Measurements from ENCODE around the gene GLUL.
"Not testable (repeated sequence)": the region's sequence is repeated elsewhere in the genome, so short reads cannot be mapped to it uniquely, and the experiment has no call there.

The GLUL gene

DNA sequence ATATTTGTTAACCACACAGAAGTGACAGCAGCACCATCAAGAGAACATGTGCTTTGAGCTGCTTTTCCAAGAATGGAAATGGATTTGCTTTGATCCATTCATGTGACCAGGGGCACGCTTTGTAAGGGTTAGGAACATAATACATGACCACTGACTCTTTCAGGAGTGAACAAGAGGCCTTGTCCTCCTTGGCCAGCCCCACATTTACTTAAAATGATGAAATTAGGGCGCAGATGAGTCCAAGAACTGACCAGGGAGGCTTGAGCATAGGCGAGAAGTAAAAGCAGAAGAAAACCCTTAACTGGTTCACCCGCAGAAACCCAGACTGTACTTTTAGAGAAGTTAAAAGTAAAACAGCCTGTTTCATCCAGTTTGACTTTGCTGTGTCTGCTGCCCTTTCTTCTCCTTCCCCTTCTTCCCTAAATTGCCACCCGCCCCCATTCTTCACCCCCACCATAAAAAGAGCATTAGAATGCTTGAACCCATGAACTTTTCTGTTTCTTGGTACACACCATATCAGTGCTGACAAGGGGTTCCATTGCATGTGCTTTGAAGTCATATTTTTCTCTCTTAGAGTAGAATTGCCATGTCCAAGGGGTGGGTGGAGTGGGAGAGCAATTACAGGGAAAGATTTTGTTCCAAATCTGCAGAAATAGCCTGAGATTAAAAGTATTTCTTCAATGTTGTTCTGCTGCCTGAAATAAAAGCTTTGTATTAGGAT is 2.6 kb upstream of the GLUL start:
- DNase-seq = no peak

DNA sequence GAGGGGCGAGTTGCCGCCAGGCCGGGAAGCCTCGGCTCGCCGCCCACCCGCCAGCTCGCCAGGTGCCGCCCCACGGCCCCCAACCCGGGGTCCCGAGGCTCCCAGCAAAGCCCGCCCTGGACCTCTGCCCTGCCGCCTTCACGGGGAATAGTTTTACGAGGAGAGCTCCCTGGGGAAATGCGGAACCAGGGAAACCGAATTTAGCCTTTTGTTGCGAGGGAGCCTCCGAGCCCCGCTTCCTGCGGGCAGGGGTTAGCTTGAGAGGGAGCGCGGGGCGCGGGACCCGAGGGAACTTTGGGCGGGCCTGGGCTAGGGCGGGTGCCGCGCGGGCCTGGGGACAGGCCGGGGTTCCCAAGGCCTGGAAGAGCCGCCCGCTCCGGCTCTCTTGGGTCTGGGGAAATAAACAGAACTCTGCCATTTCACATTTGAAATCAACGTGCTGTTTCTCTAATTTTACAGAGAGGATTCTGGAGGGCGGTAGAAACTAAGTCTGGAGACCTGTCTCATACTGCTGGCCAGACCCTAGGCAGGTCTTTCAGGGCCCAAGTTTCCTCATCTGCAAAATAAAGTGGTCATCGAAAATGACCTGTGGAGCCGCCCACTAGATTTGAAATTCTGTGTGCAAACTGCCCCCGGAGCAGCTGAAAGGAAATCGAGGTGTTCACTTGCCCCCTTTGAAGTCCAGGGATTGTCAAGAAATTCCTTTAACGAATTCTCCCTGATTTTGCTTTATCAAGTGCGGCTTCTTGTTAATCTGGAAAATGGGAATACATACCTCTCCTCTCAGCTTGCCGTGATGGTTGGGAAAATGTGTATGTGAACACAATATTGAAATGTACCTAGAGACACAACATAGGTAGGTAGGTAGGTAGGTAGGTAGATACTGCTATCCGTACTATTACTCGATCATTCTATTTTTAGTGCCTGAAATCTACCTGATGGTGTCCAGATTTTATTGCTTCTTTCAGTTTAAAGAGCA is 749 bp upstream of the GLUL start:
- no peak for DNase-seq

DNA sequence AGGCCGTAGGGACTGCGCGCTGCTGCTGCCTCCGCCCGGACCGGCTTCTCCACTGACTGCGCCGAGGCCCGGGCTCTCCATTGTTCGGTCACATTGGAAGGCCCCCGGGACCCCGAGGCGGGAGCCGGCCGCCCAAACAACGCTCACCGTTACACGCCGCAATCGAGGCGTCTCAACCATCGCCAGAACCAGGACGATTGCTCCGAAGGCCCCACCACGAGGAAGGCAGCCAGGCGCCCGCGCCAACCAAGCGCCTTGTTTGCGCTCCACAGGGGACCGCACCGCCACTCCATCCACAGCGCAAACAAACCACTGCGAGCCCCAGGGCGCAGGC is 595 bp downstream of the GLUL start:
- peak in 1 of 2 experiments; percentile 25 for DNase-seq

DNA sequence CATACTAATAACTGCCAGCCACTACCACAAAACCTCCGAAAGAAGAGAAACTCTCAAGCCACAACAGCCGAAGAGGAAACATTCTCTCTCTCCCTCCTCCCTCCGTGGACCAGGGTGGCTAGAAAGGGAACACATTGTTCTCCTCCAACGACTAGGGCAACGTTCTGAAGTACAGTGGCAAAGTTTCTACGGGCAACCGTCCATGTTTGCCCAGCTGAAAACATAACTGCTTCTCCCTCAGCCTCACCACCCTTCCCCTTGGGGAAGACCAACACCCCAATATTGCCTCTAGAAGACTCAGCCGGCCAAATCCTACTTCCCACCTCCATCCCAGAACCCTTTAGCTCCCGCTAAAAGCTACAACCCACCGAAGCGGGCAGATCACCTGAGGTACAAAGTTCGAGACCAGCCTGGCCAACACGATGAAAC is 2.0 kb downstream of the GLUL start:
- DNase-seq = no peak

DNA sequence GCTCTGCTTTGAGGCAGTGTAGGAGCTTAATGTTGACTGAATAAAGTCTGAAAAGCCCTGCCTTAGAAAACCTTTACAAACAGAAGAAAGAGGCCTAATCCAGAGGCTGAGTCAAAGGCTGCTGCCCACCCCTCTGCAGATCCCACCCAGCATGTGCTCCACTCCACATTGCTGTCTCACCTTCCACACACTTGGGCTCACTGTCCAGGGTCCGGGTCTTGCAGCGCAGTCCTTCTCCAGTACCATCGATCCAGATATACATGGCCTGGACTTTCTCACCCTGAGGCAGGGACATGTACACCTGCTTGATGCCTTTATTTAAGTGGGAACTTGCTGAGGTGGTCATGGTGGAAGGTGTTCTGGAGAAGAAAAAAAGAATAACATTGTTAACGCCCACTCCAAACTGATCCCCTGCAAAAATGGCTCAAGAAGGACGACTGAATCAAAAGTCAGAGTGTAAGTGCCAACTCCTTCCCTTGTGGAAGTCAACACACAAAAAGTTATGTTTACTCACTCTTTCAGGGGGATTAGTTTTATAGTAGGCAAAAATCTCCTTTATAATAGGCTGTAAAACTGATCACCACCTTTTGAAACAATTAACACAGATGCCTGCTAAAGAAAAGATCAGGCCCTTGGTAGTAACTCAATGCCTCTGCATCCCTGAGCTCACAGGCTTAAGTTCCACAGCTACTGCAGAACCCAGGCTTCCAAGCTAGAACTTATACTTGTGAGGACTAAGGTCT is 3.0 kb downstream of the GLUL start:
- no peak for DNase-seq

DNA sequence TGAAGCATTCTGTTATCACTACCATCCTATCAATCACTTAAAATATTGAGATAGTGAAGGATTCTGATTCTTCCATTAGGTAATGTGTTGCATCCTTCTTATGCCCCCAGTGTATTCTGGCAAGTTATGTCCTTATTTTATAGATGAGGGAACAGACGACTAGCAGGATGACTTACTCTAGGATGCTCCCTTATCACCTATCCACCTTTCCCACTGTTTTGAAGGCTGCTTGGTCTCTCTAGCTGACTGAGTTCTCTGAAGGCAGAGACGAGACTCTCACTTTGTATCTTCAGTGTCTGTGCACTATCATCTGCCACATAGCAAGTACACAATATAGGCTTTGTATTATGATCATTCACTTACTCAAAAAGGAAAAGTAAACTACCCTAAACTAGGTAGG is 4.0 kb downstream of the GLUL start:
- no peak for DNase-seq

DNA sequence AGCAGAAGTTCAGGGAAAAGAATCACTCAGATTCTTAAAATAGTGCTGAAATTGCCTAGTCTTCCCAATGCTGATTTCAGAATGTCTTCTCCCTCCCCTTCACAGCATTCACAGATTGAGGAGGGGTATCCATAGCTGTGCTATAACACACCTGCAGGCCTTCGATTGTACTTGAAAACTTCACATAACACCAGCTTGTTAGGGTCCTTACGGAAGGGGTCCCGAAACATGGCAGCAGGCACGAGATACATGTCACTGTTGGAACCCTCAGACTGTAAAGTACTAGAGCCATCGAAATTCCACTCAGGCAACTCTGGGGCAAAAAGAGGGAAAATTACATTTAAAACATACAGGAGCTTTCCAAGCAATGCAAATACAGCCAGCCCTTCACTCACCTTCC is 4.6 kb downstream of the GLUL start:
- no peak for DNase-seq

DNA sequence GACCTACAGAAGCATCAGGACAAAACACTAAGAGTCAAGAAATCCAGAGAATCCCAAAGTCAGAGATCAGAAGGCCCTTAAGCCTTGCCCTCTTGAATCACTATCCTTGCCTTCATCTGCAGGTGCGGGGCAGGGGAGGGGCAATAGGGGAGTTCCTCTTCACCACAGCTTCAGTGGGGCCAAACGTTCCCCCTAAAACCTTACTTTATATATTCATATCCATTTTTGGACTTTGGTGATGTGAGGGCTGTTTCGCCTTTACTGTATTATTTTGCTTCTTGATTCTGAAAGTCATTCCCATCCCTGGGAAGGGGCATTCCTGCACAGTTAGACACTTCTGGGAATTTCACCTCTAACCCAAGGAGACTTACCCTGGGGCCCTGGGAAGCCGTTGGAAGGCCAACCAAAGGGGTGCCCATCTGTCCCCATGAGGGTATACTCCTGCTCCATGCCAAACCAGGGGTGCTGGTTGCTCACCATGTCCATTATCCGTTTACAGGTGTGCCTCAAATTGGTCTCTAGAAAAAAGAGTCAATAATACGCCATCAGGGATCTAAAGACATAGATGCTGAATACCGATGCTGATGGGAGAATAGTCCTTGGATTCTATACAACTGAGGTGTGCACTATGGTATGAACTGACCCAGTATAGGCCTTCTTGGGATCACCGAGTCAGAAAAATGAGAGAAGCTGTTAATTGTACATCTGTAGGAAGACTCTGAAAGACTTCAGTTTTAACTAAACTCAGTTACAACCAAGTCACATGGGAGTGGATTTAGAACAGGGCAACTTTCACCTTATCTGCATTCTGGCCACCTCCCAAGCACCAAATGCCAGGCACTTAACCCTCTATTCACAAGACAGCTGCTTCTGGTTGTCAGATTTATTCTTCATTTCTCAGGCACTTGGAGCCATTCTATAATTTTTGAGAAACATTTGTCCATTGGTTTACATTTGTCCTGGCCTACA is 5.4 kb downstream of the GLUL start:
- DNase-seq = no peak

DNA sequence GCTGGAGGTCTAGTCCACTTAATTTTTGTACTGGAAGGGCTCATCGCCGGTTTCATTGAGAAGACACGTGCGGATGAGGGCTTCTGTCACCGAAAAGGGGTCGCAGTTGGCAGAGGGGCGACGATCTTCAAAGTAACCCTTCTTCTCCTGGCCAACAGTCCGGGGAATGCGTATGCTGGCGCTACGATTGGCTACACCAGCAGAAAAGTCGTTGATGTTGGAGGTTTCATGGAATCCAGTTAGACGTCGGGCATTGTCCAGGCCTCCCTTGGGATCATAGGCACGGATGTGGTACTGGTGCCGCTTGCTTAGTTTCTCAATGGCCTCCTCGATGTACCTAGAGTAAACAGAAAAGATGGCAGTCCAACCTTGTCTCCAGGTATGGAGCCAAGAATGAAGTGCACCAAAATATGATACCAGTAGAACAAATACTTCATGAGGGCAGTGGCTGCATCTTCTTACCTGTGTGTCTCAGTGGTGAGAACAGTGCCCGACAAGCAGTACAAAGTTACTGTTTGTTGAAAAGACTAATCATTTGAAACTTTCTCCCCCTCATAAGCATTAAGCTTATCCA is 7.1 kb downstream of the GLUL start:
- no peak for DNase-seq

DNA sequence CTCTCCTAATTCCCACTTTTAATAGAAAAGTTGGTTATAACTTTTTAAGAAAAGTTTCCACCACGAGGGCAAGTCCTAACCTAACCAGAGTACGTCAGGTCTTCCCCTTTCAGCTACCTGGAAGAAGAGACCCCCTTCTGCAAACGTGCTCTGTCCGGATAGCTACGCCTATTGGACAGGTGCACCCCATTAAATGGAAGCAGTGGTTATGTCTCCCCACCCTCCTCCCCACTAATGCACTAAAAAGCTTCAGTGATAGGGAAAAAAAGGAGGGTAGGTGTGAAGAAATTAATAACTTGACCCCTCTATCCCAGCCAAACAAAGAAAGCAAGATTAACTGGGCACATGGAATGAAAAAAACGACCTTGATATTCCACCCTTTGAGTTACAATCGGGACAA is 7.7 kb downstream of the GLUL start:
- no peak for DNase-seq

DNA sequence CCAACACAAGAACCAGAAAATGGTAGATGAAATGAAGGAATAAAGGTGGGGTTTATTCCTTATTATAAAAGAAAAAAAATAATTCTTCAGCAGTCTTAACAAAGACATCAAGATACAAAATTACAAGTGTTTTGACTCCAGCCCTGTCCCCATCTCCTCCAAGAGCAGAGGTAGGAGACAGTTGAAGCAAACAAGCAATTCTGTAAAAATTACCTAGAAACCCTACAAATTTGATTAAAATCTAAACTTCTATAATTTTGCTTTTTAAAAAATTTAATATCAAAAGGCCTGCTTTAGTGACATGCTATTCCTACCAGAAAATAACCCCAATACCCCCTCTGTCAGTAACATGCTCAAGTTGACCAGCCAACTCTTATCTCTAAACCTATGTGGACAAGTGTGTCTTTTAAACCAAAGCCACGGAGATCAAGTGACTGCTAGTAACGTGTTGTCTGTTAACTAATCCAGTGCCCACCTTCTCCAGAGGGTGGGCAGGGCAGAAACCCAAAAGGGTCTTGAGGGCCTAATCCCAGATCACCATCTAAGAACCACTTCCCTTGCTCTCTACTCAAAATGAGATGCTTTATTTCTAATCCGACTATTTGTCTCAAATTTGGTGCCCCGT is 8.4 kb downstream of the GLUL start:
- DNase-seq = no peak

DNA sequence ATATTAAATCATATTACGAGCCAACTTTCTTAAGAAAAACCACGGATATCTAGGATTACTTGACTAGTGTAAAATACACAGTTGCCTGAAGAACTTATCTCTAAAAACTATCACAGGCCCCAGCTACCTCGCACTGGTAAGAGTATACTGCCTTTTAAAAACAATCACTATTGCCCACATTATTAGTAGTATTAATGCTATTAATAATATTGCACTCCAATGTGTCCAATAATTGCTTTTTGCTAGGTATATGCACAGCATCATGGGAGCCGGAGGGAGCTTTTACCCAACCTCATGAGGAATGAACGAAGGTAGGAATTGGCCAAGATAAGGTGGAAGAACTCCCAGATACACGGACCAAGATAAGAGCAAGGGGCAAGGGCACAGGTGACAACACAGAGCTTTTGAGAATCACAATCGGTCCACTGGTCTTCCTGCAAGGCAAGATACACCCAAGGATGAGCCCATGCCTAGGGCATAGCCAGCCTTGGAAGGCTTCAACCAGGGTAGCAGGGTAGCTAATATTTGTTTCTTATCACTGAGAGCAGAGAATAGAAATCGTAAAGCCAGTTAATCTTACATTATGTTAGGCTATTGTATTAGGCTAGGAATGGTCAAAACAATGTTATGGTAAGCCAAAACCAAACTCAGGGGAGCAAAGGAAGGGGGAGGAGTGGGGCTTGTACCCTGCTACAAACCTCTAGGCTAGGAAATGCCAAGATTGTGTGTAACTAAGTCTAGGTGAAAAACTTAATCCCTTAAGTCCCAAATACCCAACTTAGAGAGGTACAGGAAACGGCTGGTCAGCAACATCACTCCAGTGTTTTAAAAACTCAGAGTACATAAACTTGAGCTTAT is 9.4 kb downstream of the GLUL start:
- DNase-seq = no peak

DNA sequence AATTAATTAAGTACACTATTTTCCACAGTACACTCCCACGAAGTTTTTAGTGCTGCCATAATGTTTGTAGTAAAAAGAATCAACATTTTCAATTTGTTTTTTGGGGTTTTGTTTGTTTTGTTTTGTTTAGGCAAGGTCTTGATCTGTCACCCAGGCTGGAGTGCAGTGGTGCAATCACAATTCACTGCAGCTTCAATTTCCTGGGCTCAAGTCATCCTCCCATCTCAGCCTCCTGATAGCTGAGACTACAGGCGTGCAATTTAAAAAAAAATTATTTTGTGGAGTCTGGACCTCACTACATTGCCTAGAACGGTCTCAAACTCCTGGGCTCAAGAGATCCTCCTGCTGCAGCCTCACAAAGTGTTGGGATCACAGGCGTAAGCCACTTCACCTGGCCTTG is 11.4 kb downstream of the GLUL start:
- no peak for DNase-seq

DNA sequence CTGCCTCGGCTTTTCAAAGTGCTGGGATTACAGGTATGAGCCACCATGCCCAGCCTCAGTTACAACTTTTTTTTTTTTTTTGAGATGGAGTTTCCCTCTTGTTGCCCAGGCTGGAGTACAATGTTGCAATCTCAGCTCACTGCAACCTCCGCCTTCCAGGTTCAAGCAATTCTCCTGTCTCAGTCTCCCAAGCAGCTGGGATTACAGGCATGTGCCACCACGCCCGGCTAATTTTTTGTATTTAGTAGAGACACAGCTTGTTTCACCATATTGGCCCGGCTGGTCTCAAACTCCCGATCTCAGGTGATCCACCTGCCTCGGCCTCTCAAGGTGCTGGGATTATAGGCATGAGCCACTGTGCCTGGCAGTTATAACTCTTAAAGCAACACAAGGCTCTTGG is 11.8 kb downstream of the GLUL start:
- not testable (repeated sequence) for DNase-seq

DNA sequence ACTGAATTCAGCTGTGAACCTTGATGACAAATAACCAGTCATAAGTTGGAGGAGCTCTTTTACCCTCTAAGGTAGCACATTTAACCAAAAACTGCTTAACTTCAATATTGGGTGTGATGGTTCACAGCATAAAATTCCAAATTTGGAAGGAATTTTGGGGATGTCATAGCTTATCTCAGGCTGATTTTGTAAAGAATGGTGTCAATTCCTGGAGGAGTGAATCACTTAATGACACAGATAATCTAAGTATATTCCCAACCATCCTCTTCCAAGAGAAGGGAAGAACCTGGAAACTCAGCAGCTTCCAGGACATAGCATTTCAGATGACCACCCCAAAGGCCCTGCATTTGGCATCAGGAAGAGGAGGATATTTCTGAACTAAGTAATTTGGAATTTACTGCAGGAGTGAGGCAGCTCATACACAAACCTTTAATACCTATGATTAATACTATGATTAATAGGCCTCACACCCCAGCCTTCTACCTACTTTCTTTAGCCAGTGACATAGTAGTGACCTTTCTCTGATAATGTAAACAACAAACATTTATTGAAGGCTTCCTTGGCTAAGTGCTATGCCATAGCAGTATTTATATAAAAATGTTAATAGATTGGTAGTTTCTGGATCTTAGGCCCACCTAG is 14.5 kb downstream of the GLUL start:
- DNase-seq = no peak

DNA sequence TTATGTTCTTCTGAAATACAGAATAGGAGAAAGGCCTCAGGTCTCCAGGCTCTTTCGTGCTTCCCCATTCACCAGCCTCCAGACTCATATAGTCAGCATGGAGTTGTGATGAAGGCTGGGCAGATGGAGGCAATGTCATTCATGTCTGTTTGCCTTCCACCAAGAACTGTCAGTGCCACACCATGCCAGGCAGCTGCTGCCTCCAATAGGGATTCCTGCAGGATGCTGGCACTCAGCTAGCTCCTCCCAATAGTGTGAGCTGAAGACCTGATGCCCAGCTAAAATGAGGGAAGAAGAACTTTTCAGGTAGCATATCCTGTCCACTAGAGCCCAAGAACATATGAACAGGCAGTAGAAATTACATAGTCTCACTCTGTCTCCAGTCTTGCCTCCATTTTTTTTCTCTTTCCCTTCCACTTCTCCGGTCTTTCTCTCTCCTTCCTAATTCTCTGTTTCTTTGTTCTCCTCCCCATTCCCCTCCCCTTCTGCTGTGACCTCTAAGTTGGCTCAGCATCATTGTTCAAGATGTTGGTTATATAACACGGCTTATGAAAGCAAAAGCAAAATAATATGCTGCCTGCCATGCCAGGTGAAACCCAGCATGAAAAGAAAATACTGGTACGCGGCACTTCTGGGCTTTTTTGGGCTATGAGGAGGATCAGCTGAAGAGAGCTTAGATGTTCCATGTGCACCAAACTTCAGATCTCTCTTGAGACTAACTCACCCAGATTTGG is 17.3 kb downstream of the GLUL start:
- no peak for DNase-seq

DNA sequence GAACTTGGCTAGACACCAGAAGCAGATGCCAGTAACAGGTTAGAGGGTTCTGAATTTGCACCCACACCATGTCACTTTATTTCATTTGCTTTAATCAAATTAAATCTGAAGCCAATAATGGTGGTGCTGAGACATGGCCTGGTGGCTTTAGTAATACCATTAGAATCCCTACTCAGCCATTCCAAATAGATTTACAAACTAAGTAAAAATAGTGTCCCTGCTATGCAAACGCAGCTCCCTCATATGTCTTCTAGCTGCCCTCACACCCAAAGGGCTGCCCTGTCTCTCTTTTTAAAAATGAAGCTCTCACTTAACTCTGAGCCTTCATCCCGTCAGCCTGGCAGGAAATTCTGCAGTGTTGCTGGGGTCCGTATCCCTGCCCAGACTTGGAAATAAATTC is 21.1 kb downstream of the GLUL start:
- no peak for DNase-seq

DNA sequence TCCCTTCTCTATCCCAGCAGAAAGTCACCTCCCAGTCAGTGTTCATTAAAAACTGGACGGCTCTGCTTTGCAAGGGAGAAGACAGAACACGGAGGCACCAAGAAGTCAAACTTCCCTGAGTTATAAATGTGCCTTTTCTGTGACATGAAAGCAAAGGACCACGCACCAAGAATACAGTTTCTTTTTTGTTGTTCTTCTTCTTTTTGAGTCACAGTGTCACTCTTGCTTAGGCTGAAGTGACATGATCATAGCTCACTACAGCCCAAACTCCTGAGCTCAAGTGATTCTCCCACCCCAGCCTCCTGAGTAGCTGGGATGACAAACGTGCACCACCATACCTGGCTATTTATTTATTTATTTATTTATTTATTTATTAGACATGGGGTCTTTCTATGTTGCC is 22.7 kb downstream of the GLUL start:
- no peak for DNase-seq

DNA sequence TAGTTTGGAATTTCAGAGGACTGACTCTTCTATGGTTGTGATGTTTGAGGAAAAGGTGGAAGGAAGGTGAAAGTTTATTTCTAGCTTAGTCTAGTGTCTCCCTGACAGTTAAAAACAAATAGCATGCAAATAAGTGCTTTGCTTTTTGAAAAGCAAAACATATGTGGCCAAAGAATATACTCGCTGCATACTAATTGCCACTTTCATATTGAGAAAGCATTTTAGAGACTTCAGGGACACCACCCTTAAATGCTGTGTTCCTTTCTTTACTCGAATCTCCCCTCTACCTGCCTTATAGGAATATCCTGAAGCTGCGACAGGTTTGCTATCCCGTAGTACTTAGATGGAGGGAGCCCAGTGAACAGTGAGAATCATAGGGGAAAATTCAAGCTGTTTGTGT is 23.2 kb downstream of the GLUL start:
- DNase-seq = no peak
